OCI-LY7 (cell line): ENCODE results near the gene BIK. TPM values are rescaled to one million over a fixed set of nuclear protein-coding genes. Genes with fewer than 3 reads are reported as not detected.

Experiments
- BruUV-seq: library from RNA; stranded (reverse); fragments of 400-500 nt; replicated peaks from 2 replicates; lab custom pipeline; 2021; lab: Mats Ljungman, UMichigan
- CTCF ChIA-PET: fragments of 300-600 bp; sonication (Branson Sonifier 250); formaldehyde crosslinking; loops from one replicate; lab custom pipeline; 2022; ENCODE audit warnings: antibody characterized with exemption; ENCODE audit not compliant: unreplicated experiment; lab: Charles Lee
- POLR2A ChIA-PET: fragments of 300-600 bp; sonication (Branson Sonifier 250); formaldehyde crosslinking; loops from one replicate; lab custom pipeline; 2022; ENCODE audit warnings: antibody characterized with exemption; lab: Charles Lee
- DNase-seq: peaks from one replicate; pipeline ENCODE4 v3.0.0-alpha.2; 2015; ENCODE audit warnings: low spot score
- H2AFZ ChIP-seq: fragments of 200-600 bp; sonication (generic), shearing (Covaris generic); 2 replicates; pipeline ENCODE4 v1.6.1; 2014; ENCODE audit warnings: mild to moderate bottlenecking, antibody characterized with exemption, low read length, moderate library complexity
- H3K27ac ChIP-seq: fragments of 200-600 bp; sonication (generic); 2 replicates; pipeline ENCODE4 v1.5.1; 2014; ENCODE audit warnings: mixed run types, low read depth, mild to moderate bottlenecking, moderate library complexity, low read length, inconsistent platforms; ENCODE audit not compliant: poor library complexity, severe bottlenecking
- H3K36me3 ChIP-seq: fragments of 200-600 bp; sonication (generic); 2 replicates; pipeline ENCODE4 v1.6.1; 2014; ENCODE audit warnings: mild to moderate bottlenecking, antibody characterized with exemption, low read length, moderate library complexity, mixed read lengths; ENCODE audit not compliant: insufficient read depth
- H3K4me1 ChIP-seq: fragments of 200-600 bp; sonication (generic); 2 replicates; pipeline ENCODE4 v1.5.1; 2014; ENCODE audit warnings: mild to moderate bottlenecking, low read length; ENCODE audit not compliant: insufficient read depth, poor library complexity, severe bottlenecking
- H3K4me2 ChIP-seq: fragments of 200-600 bp; sonication (generic); 2 replicates; pipeline ENCODE4 v1.6.1; 2014; ENCODE audit warnings: mild to moderate bottlenecking, low read length
- H3K4me3 ChIP-seq: fragments of 200-600 bp; sonication (generic); 2 replicates; pipeline ENCODE4 v1.5.1; 2014; ENCODE audit warnings: mild to moderate bottlenecking, low read depth, low read length; ENCODE audit not compliant: poor library complexity, severe bottlenecking
- H3K79me2 ChIP-seq: fragments of 200-600 bp; sonication (generic); 2 replicates; pipeline ENCODE4 v1.6.1; 2016; ENCODE audit warnings: low read depth, mild to moderate bottlenecking, low read length, moderate library complexity, mixed read lengths; ENCODE audit not compliant: insufficient read depth
- H3K9me2 ChIP-seq: fragments of 200-600 bp; sonication (generic); 2 replicates; pipeline ENCODE4 v1.6.1; 2016; ENCODE audit warnings: mild to moderate bottlenecking, low read length, mixed read lengths; ENCODE audit not compliant: insufficient read depth
- H3K9me3 ChIP-seq: fragments of 200-600 bp; sonication (generic); 2 replicates; pipeline ENCODE4 v1.6.1; 2014; ENCODE audit warnings: mild to moderate bottlenecking, mixed run types, low read length, mixed read lengths
- H4K20me1 ChIP-seq: fragments of 200-600 bp; sonication (generic); 2 replicates; pipeline ENCODE4 v1.6.1; 2014; ENCODE audit warnings: mild to moderate bottlenecking, antibody characterized with exemption, low read length, moderate library complexity, mixed read lengths; ENCODE audit not compliant: insufficient read depth
- CTCF ChIP-seq: fragments of 200-600 bp; sonication (generic); conservative IDR thresholded peaks from 2 replicates; pipeline ENCODE4 v1.5.1; 2014; ENCODE audit warnings: mild to moderate bottlenecking, antibody characterized with exemption, low read length, moderate library complexity, mixed read lengths
- EZH2phosphoT487 ChIP-seq: fragments of 200-600 bp; sonication (generic); IDR thresholded peaks from 2 replicates; pipeline ENCODE4 v1.6.1; 2018; ENCODE audit warnings: low read depth, borderline replicate concordance, mild to moderate bottlenecking, mixed run types, antibody characterized with exemption, low read length, moderate library complexity, mixed read lengths
- intact Hi-C: fragments of 100-400 bp; cut with micrococcal nuclease; formaldehyde crosslinking; loops from one replicate; pipeline ENCODE4 v1.10.0; 2022; ENCODE audit not compliant: unreplicated experiment
- total RNA-seq, 2 experiments: library from RNA; depleted of rRNA in 1 of 2; stranded (reverse); fragments of >200 nt in 1 of 2; shearing (Covaris generic) in 1 of 2; gene quantifications; 2 replicates each; pipeline ENCODE4 v1.2.3, GENCODE V29; 2014 to 2022

BIK gene
- total RNA-seq, 2 experiments from 2014 or later = 88.4 to 143 TPM

- no peak overlapping the region for H3K27ac ChIP-seq
- peaks cover 18% of the 10 kb centered on the region for H3K4me1 ChIP-seq
- no peak overlapping the region for H2AFZ ChIP-seq
- no peak for DNase-seq
- H3K9me3 ChIP-seq = no peaks in the 10 kb centered on the region
- CTCF ChIA-PET = no interaction called here
- H3K36me3 ChIP-seq = peaks cover 95% of the 10 kb centered on the region
- POLR2A ChIA-PET = interaction anchor here (0.7 kb wide), 1 partner anchor 741 kb away, joined by 3 read pairs; no protein-coding TSS in a partner anchor
- H3K9me2 ChIP-seq = no peaks in the 10 kb centered on the region
- no peaks in the 10 kb centered on the region for H4K20me1 ChIP-seq
- H3K4me3 ChIP-seq = no peak overlapping the region
- no peaks in the 10 kb centered on the region for H3K79me2 ChIP-seq
- no TSS peak for BruUV-seq
- intact Hi-C loops = no loop called here
- no peak for TF ChIP-seq CTCF
- TF ChIP-seq EZH2phosphoT487 = no peak
- H3K4me2 ChIP-seq = no peak overlapping the region
Measured at GRCh38 chr22:43135565-43135964, 25.0 kb downstream of the BIK start.

- Histone ChIP-seq H4K20me1 (no peaks in the 10 kb centered on the region), H3K4me3 (no peak overlapping the region), H2AFZ (no peak overlapping the region), H3K9me3 (no peaks in the 10 kb centered on the region), H3K4me1 (peaks cover 18% of the 10 kb centered on the region), H3K9me2 (no peaks in the 10 kb centered on the region), H3K4me2 (peak overlapping the region; percentile 31; the same call in 1 of the 2 replicates), H3K27ac (peak overlapping the region; percentile 52), H3K36me3 (peaks cover 96% of the 10 kb centered on the region), H3K79me2 (peaks cover 7% of the 10 kb centered on the region; the same call in 1 of the 2 replicates)
- TF ChIP-seq CTCF (peak; percentile 92), EZH2phosphoT487 (no peak)
- intact Hi-C loops = loop anchor here (1.0 kb wide), 1 partner anchor 25 kb away; no protein-coding TSS in a partner anchor
- ChIA-PET CTCF (no interaction called here), POLR2A (no interaction called here)
- DNase-seq = peak; percentile 82
- no TSS peak for BruUV-seq
Measured at GRCh38 chr22:43136255-43136654, 25.7 kb downstream of the BIK start.

GRCh38 chr22:43136801-43137200, 26.3 kb downstream of the BIK start:
- no peak overlapping the region for H2AFZ ChIP-seq
- no peak for DNase-seq
- intact Hi-C loops = loop anchor here (1.0 kb wide), 1 partner anchor 26 kb away; no protein-coding TSS in a partner anchor
- H4K20me1 ChIP-seq = no peaks in the 10 kb centered on the region
- peaks cover 20% of the 10 kb centered on the region for H3K4me1 ChIP-seq
- peaks cover 93% of the 10 kb centered on the region for H3K36me3 ChIP-seq
- H3K9me2 ChIP-seq = no peaks in the 10 kb centered on the region
- no peak overlapping the region for H3K4me3 ChIP-seq
- no peaks in the 10 kb centered on the region for H3K9me3 ChIP-seq
- H3K27ac ChIP-seq = peak overlapping the region; percentile 52
- POLR2A ChIA-PET = no interaction called here
- CTCF ChIA-PET = no interaction called here
- H3K4me2 ChIP-seq = peak overlapping the region; percentile 31; the same call in 1 of the 2 replicates
- H3K79me2 ChIP-seq = peaks cover 12% of the 10 kb centered on the region
- no TSS peak for BruUV-seq
- TF ChIP-seq CTCF (no peak), EZH2phosphoT487 (no peak)
